ENCODE results near the gene USF2. TPM values are rescaled to one million over a fixed set of nuclear protein-coding genes. Genes with fewer than 3 reads are reported as not detected.

USF2 gene
- total RNA-seq, 2 donors from 2014 or later: 146 to 150 TPM

DNA sequence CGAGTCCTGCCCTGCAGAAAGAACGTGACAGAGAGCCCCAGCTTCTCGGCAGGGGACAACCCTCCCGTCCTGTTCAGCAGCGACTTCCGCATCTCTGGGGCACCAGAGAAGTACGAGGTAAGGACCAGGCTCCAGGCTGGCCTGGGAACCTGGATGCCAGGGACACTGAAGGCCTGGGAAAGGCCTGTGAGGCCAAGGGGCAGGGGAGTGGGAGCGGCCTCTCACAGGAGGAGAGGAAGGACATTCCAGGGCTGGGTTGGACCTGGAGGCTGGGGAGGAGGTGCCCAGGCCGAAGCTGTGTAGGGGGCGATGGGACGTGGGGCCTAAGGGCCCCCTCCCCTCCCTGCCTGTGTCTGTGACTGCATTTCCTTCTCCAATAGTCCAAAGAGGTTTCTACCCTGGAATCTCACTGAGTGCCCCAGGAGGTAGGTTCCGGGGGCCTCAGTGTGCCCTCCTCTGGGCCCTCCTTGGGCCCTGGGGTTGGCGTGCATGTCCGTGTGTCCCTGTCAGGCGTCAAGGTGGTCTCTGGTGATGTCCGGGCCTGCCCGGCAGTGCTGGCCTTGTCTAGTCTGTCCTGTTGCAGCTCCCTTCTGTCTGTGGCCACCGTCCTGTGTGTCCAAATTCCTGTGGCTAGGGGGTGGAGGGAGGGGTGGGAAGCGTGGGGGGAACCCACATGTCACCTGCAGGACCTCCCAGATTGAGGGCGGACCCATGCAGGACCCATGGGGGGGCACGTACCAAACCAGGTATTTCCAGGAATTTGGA is 43.3 kb downstream of the USF2 start:
- ATAC-seq: no peak

DNA sequence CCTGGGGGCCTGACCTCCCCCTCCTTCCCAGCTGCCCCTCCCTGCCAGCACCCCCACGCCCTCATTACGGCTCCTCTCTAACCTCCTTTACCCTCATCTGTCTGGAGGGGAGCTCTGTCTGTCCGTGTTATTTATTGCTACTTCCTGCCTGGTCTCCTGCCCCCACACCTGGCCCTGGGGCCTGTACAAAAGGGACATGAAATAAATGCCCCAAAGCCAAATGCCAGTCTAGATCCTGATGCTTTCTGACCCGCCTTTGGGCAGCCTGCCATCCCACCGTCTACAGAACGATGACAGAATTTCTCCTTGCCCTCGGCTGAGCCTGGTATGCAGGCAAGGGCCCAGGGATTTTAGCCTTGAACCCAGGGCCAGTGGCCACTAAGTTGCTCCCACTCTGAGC is 44.8 kb downstream of the USF2 start:
- Mint-ChIP-seq H3K36me3 (no peaks in the 10 kb centered on the region), H3K27ac (no peak overlapping the region), H3K9me3 (no peaks in the 10 kb centered on the region)
- no peak for DNase-seq (ENCODE audit: low spot score in 2 of 2)
- ATAC-seq: no peak

More for the DNA sequence above, 43.3 kb downstream of the USF2 start:
- DNase-seq (ENCODE audit: low spot score in 2 of 2): no peak
- H3K36me3 Mint-ChIP-seq: no peaks in the 10 kb centered on the region
- H3K9me3 Mint-ChIP-seq: no peaks in the 10 kb centered on the region
- H3K27ac Mint-ChIP-seq: peak overlapping the region in 1 of 2 donors; percentile 33

DNA sequence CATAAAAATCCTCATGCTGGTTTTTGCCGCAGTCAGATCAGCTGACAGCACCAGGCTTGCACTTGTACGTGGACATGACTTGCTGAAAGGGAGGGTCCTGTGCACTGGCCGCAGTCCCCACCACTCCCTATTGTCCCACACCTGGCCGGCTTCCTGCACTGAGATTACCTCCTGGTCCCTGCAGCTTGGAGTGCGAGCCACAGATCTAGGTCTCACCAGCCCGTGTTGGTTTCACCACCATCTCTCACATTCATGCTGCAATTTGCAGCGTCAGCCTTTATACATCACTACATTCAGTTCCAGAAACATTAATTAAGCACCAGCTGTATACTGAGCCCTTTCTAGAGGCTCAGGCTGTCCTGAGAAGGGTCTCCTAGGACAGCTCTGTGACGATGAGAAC is 45.3 kb downstream of the USF2 start:
- Mint-ChIP-seq H3K36me3 (no peaks in the 10 kb centered on the region), H3K9me3 (no peaks in the 10 kb centered on the region), H3K27ac (no peak overlapping the region)
- no peak for DNase-seq (ENCODE audit: low spot score in 2 of 2)
- no peak for ATAC-seq

DNA sequence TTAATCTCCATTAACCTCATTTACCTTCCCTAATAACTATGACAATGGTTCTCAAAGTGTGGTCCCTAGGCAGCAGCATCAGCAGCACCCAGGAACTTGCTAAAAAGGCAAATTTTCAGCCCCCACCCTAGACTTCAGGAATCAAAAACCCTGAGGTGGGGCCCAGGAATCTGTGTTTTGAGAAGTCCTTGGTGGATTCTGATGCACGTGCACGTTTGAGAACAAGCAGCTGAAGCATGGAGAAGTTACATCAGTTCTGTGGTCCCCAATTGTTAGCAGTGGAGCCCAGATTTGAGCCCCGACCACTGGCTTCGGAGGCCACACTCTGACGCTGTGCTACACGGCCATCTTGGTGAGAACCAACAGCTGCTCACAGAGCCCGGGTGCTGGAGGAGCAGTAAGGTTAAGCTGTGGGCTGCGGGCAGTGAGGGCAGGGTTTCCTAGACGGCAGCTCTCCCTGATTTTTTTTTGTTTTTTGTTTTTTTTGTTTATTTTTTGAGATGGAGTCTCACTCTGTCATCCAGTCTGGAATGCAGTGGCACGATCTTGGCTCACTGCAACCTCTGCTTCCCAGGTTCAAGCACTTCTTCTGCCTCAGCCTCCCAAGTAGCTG is 46.2 kb downstream of the USF2 start:
- H3K27ac Mint-ChIP-seq: no peak overlapping the region
- no peaks in the 10 kb centered on the region for H3K36me3 Mint-ChIP-seq
- DNase-seq (ENCODE audit: low spot score in 2 of 2): no peak
- H3K9me3 Mint-ChIP-seq: no peaks in the 10 kb centered on the region
- ATAC-seq: no peak

DNA sequence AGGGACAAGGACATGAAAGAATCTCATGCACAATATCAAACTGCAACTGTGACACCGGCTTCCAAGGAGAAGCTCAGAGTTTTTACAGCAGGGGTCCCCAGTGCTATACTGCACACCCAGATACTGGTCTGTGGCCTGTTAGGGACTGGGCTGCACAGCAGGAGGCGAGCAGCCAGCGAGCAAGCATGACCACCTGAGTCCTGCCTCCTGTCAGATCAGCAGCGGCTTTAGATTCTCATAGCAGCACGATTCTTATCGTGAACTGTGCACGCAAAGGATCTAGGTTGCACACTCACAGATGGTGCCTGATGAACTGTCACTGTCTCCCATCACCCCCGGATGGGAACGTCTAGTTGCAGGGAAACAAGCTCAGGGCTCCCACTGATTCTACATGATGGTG is 47.1 kb downstream of the USF2 start:
- Mint-ChIP-seq H3K36me3 (no peaks in the 10 kb centered on the region), H3K27ac (no peak overlapping the region), H3K9me3 (no peaks in the 10 kb centered on the region)
- DNase-seq (ENCODE audit: low spot score in 2 of 2): no peak
- ATAC-seq: no peak

DNA sequence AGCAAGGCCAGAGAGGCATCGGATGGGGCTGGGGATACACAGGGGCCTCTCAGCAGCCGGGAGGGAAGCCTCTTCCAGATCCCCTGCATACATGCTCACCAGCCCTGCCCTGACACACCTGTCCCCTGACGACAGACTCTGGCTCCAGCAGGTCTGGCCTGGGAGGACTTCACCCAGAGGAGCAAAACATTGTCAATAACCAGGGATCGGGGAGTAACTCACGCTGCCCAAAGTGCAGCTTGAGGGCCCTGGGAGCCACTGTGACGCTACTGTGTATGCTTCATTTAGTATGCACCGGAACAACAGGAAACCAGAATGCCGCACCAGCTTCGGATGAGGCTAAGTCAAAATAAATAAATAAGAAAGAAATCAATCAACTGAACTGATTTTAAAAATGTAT is 47.8 kb downstream of the USF2 start:
- Mint-ChIP-seq H3K27ac (no peak overlapping the region), H3K9me3 (no peaks in the 10 kb centered on the region), H3K36me3 (no peaks in the 10 kb centered on the region)
- no peak for DNase-seq (ENCODE audit: low spot score in 2 of 2)
- no peak for ATAC-seq

DNA sequence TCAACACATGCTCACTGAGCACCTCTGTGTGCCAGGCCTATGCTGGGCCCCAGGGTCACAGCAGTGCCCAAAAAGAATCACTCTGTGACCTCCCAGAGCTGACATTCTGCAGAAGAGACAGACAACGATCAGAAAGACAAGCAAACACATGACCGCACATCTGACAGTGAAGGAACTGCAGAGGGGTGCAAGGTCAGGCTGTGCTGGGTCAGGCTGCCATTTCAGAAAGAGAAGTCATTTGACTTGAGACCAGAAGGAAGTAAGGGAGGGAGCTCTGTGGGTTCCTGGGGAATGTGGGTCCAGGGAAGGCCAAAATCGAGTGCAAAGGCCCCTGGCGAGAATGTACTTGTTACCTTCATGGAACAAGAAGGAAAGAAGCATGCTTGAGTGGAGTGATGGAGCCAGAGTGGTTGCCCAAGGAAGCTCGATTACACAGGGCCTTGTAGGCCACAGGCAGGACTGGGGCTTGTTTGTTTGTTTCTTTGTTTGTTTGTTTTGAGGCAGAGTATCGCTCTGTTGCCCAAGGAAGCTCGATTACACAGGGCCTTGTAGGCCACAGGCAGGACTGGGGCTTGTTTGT is 48.8 kb downstream of the USF2 start:
- DNase-seq (ENCODE audit: low spot score in 2 of 2) (no peak), ATAC-seq (no peak)
- H3K27ac Mint-ChIP-seq: no peak overlapping the region
- H3K9me3 Mint-ChIP-seq: no peaks in the 10 kb centered on the region
- H3K36me3 Mint-ChIP-seq: no peaks in the 10 kb centered on the region

DNA sequence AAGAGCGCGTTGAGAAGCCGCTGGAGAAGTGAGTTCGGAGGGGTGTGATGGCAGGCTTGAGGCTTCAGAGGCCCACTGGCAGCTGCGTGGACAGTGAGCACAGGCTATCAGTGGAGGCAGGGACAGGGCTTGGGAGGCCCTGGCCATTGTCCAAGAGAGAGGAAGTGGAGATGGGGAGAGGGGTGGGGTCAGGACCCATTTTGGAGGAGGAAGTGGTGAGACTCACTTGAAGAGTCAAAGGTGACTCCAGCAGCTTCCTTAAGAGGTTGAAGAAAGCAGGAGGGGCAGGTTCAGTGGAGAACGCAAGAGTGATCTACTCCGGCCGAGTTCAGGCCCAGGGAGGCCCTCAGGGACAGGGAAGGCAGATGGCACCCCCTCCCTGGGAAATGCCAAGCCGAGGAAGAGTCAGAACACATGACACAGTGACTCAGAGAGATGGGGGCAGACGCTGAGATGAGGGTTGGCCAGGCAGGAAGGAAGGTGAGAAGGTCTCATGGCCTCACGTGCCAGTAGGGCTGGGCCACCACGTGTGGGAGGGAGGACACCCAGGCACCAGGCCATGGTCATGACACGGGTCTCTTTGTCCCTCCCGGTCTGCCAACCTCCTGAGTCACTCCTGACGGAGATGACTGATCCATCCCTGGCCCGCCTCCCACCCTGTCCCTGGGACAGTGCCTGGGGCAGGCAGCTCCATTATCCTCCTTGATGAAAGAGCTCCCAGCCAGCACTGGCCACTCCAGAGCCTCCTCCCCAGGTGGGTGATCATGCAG is 50.1 kb downstream of the USF2 start:
- no peaks in the 10 kb centered on the region for H3K36me3 Mint-ChIP-seq
- peak in 1 of 2 donors; percentile 85 for ATAC-seq
- no peaks in the 10 kb centered on the region for H3K9me3 Mint-ChIP-seq
- no peak for DNase-seq (ENCODE audit: low spot score in 2 of 2)
- H3K27ac Mint-ChIP-seq: peak overlapping the region; percentile 7 to 28

DNA sequence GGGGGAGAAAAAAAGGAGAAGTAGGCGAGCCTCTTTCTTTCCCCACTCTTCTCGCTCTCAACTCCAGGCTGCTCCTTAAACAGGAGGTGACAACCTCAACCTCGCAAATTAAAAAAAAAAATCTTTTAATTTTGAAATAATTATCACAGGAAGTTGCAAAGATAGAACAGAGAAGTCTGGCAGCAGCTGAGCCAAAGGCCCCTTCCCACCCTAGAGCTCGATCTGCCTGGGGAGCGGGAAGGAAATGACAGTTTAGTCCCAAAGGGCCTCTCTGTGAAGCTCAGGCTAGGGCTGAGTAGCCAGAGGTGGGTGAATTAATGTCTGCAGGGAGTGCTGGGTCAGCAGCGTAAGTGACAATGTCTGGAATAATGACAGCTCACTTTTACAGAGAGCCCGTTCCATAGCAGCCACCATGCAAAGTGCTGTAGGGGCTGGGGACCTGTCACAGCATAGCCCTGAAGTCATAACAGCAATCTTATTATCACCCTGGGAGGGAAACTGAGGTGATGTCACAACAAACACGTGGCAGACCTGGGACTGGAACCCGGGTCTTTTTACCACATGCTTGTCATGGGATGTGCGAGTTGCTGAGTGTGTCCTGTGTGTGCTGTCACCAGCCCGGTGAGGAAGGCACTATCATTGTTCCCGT is 51.4 kb downstream of the USF2 start:
- DNase-seq (ENCODE audit: low spot score in 2 of 2) (no peak), ATAC-seq (no peak)
- no peaks in the 10 kb centered on the region for H3K9me3 Mint-ChIP-seq
- no peaks in the 10 kb centered on the region for H3K36me3 Mint-ChIP-seq
- H3K27ac Mint-ChIP-seq: no peak overlapping the region

DNA sequence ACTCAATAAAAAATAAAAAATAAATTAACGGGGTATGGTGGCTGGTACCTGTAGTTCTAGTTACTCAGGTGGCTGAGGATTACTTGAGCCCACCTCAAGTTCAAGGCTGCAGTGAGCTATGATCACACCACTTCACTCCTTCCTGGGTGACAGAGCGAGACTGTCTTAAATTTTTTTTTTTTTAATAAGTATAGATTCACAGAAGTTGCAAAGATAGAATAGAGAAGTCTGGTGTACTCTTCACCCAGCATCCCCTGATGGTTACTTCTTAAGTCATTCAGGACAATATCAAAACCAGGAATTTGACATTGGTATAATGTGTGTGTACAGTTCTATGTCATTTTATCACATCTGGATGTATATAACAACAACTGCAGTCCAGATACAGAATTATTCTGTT is 52.5 kb downstream of the USF2 start:
- no peak overlapping the region for H3K27ac Mint-ChIP-seq

DNA sequence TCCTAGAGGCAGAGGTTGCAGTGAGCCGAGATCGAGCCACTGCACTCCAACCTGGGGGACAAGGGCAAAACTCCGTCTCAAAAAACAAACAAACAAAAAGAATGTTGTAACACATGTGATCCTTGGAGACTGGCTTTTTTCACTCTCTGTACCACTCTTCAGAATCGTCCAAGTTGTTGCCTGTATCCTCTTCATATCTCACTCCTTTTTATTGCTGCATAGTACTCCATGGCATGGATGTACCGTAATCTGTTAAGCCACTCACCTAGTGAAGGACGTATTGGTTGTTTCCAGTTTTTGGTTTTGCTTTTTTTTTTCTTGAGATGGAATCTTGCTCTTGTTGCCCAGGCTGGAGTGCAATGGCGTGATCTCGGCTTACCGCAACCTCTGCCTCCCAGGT is 53.3 kb downstream of the USF2 start:
- Mint-ChIP-seq H3K36me3 (no peaks in the 10 kb centered on the region), H3K27ac (no peak overlapping the region), H3K9me3 (no peaks in the 10 kb centered on the region)
- no peak for ATAC-seq
- no peak for DNase-seq (ENCODE audit: low spot score in 2 of 2)

More for the DNA sequence above, 52.5 kb downstream of the USF2 start:
- ATAC-seq (no peak), DNase-seq (ENCODE audit: low spot score in 2 of 2) (no peak)
- H3K36me3 Mint-ChIP-seq: no peaks in the 10 kb centered on the region
- H3K9me3 Mint-ChIP-seq: no peaks in the 10 kb centered on the region

DNA sequence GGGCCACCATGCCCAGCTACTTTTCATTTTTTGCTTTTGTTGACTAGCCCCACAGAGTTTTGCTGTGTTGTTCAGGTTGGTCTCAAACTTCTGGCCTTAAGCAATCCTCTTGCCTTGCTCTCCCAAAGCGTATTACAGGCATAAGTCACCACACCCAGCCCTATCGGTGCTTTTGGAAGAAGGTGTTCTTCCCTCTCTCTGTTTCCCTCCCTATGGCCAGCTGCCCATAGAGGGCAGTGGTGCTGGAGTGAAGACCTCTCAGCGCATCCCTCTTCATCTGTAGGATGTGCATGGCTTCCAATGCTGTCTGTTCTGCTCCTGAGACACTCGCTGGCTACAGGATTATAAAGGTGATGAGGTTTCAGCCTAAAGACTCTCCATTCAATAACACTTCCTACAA is 58.9 kb downstream of the USF2 start:
- H3K36me3 Mint-ChIP-seq: peaks cover 0 to 6% of the 10 kb centered on the region in 2 donors
- DNase-seq (ENCODE audit: low spot score in 2 of 2) (no peak), ATAC-seq (no peak)
- H3K27ac Mint-ChIP-seq: peak overlapping the region in 1 of 2 donors; percentile 10
- no peaks in the 10 kb centered on the region for H3K9me3 Mint-ChIP-seq

DNA sequence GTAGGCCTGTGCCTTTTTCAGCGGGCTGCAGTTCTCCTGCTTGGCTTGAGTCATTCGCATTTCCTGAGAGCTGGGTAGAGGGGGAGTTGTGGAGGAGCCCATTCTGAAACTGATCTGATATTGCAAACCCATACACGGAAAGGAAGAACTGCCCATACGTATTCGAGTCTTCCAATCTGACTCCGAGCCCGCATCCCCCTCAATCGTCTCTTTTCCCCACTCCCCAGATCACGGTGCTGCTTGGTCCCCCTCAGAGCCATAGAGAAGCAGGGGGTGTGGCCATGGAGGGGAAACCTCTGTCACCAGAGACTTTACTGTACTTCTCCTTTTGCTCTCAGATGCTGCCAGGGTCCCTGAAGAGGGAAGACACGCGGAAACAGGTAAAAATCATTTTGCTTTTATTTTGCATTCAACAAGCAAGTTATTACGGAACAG is 60.1 kb downstream of the USF2 start, which contains the start of gene CD22:
Gene CD22, plus strand, starts transcription at position 337 of the 435 bp plus-strand sequence. CDS start 2,854 bp downstream, outside the sequence.
- ATAC-seq (peak; percentile 55 to 75), DNase-seq (ENCODE audit: low spot score in 2 of 2) (no peak)
- Mint-ChIP-seq H3K27ac (peak within 1 kb of the TSS in 1 of 2 donors; percentile 62), H3K36me3 (peaks cover 0 to 10% of the 10 kb centered on the region in 2 donors), H3K9me3 (no peaks in the 10 kb centered on the region)

DNA sequence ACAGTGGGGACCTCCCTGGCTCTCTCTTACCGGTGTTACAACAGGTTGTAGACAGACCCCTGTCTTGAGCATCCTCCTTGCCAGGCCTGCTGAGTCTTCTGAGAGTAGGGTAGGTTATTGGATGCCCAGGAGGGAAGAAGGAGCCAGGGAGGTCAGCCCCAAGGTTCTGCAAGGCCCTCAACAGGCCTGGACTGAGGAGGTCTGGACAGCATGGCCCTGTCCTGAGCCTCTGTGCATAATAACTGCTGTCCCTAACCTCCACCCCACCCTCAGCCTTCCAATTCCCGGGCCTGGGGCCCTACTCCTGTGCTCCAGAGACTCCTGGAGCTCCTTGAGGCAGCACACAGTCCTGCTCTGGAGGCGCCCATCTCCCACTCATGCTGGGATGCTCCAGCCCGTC is 60.6 kb downstream of the USF2 start:
- DNase-seq (ENCODE audit: low spot score in 2 of 2): no peak
- ATAC-seq: no peak
- H3K36me3 Mint-ChIP-seq: peaks cover 0 to 12% of the 10 kb centered on the region in 2 donors
- H3K9me3 Mint-ChIP-seq: no peaks in the 10 kb centered on the region
- no peak overlapping the region for H3K27ac Mint-ChIP-seq

All from activated naive CD4-positive, alpha-beta T cell treated with anti-CD3 and anti-CD28 coated beads, Interleukin-2, amount 50 U/mL, for 72 hours (primary cell).